HEK293 (cell line): Measurements from ENCODE around the gene G3BP2.

Source experiments
- CTCF ChIA-PET: fragments of 350-600 bp; formaldehyde crosslinking; extraction: SDS; loops from one replicate; lab custom pipeline; 2021; ENCODE audit warnings: antibody characterized with exemption; lab: Yijun Ruan, JAX
- POLR2A ChIA-PET: fragments of 300-600 bp; formaldehyde crosslinking; extraction: SDS; loops from one replicate; lab custom pipeline; 2020; ENCODE audit warnings: antibody characterized with exemption, inconsistent platforms; lab: Yijun Ruan, JAX
- H3K27ac ChIP-seq: fragments of 200-500 bp; sonication (Bioruptor generic); 2 replicates; pipeline ENCODE4 v1.5.1; 2014; ENCODE audit warnings: low read depth, low read length, control low read depth, inconsistent platforms; ENCODE audit errors: extremely low read depth
- H3K36me3 ChIP-seq, 2 experiments: fragments of 200-500 bp in 1 of 2; sonication (Bioruptor generic) in 1 of 2; 1 replicate in 1 of 2; 2 replicates in 1 of 2; pipeline ENCODE4 v1.5.1; 2014 to 2017; ENCODE audit warnings: inconsistent platforms in 2 of 2, low read length in 2 of 2; ENCODE audit not compliant: control insufficient read depth in 2 of 2, insufficient read depth in 1 of 2
- H3K4me1 ChIP-seq: fragments of 200-500 bp; sonication (Bioruptor generic); 2 replicates; pipeline ENCODE4 v1.5.1; 2014; ENCODE audit warnings: mild to moderate bottlenecking, low read length, inconsistent platforms; ENCODE audit not compliant: control insufficient read depth, insufficient read depth
- H3K4me3 ChIP-seq: 2 replicates; pipeline ENCODE4 v1.5.1; 2011; ENCODE audit warnings: low read depth, mild to moderate bottlenecking, control low read depth, low read length, moderate library complexity
- H3K9me3 ChIP-seq: fragments of 200-500 bp; sonication (Bioruptor generic); 2 replicates; pipeline ENCODE4 v1.5.1; 2014; ENCODE audit warnings: low read depth, low read length, inconsistent platforms; ENCODE audit not compliant: control insufficient read depth, insufficient read depth
- GFI1B ChIP-seq: fragments of 450-650 bp; formaldehyde crosslinking; IDR thresholded peaks from 2 replicates; pipeline ENCODE4 v1.5.1; 2016; ENCODE audit warnings: missing biosample characterization, missing genetic modification characterization
- GLI2 ChIP-seq: fragments of 450-650 bp; formaldehyde crosslinking; IDR thresholded peaks from 2 replicates; pipeline ENCODE4; 2017; ENCODE audit warnings: missing biosample characterization, missing genetic modification characterization, low read depth, borderline replicate concordance
- GLIS2 ChIP-seq: fragments of 450-650 bp; formaldehyde crosslinking; IDR thresholded peaks from 2 replicates; pipeline ENCODE4 v1.5.1; 2016; ENCODE audit warnings: missing biosample characterization, missing genetic modification characterization
- KLF1 ChIP-seq: fragments of 450-650 bp; formaldehyde crosslinking; IDR thresholded peaks from 2 replicates; pipeline ENCODE4 v1.5.1; 2016; ENCODE audit warnings: missing biosample characterization, missing genetic modification characterization
- KLF16 ChIP-seq: fragments of 450-650 bp; formaldehyde crosslinking; IDR thresholded peaks from 2 replicates; pipeline ENCODE4 v1.5.1; 2017; ENCODE audit warnings: missing biosample characterization, missing genetic modification characterization
- MZF1 ChIP-seq: fragments of 450-650 bp; formaldehyde crosslinking; IDR thresholded peaks from 2 replicates; pipeline ENCODE4 v1.5.1; 2017; ENCODE audit warnings: missing biosample characterization, missing genetic modification characterization, borderline replicate concordance
- OSR2 ChIP-seq: fragments of 450-650 bp; formaldehyde crosslinking; IDR thresholded peaks from 2 replicates; pipeline ENCODE4 v1.5.1; 2016; ENCODE audit warnings: missing biosample characterization, missing genetic modification characterization
- SCRT1 ChIP-seq: fragments of 450-650 bp; formaldehyde crosslinking; IDR thresholded peaks from 2 replicates; pipeline ENCODE4 v1.5.1; 2016; ENCODE audit warnings: missing biosample characterization, missing genetic modification characterization, borderline replicate concordance
- SP7 ChIP-seq: fragments of 450-650 bp; formaldehyde crosslinking; IDR thresholded peaks from 2 replicates; pipeline ENCODE4 v1.5.1; 2016; ENCODE audit warnings: missing biosample characterization, missing genetic modification characterization
- TCF7L2 ChIP-seq: IDR thresholded peaks from 2 replicates; pipeline ENCODE4 v1.6.1; 2011; ENCODE audit warnings: low read depth, mild to moderate bottlenecking, inconsistent platforms, low read length, moderate library complexity, borderline replicate concordance
- TRIM28 ChIP-seq: IDR thresholded peaks from 2 replicates; pipeline ENCODE4 v1.6.1; 2011; ENCODE audit warnings: low read length, control low read depth, borderline replicate concordance
- WT1 ChIP-seq: fragments of 450-650 bp; formaldehyde crosslinking; IDR thresholded peaks from 2 replicates; pipeline ENCODE4 v1.5.1; 2016; ENCODE audit warnings: missing biosample characterization, missing genetic modification characterization
- YY1 ChIP-seq: fragments of 450-650 bp; formaldehyde crosslinking; IDR thresholded peaks from 2 replicates; pipeline ENCODE4 v1.5.1; 2018; ENCODE audit warnings: missing biosample characterization, missing genetic modification characterization
- ZBTB17 ChIP-seq: fragments of 450-650 bp; formaldehyde crosslinking; IDR thresholded peaks from 2 replicates; pipeline ENCODE4 v1.5.1; 2016; ENCODE audit warnings: missing biosample characterization, missing genetic modification characterization
- ZBTB48 ChIP-seq: fragments of 450-650 bp; formaldehyde crosslinking; IDR thresholded peaks from 2 replicates; pipeline ENCODE4 v1.5.1; 2016; ENCODE audit warnings: missing biosample characterization, missing genetic modification characterization
- ZFHX2 ChIP-seq: fragments of 450-650 bp; formaldehyde crosslinking; conservative IDR thresholded peaks from 2 replicates; pipeline ENCODE4 v1.5.1; 2016; ENCODE audit warnings: missing biosample characterization, missing genetic modification characterization
- ZFP37 ChIP-seq: fragments of 450-650 bp; formaldehyde crosslinking; IDR thresholded peaks from 2 replicates; pipeline ENCODE4 v1.5.1; 2016; ENCODE audit warnings: missing biosample characterization, missing genetic modification characterization
- ZNF10 ChIP-seq: fragments of 450-650 bp; formaldehyde crosslinking; IDR thresholded peaks from 2 replicates; pipeline ENCODE4 v1.5.1; 2017; ENCODE audit warnings: missing biosample characterization, missing genetic modification characterization
- ZNF121 ChIP-seq: fragments of 450-650 bp; formaldehyde crosslinking; IDR thresholded peaks from 2 replicates; pipeline ENCODE4 v1.5.1; 2016; ENCODE audit warnings: missing biosample characterization, missing genetic modification characterization
- ZNF174 ChIP-seq: fragments of 450-650 bp; formaldehyde crosslinking; IDR thresholded peaks from 2 replicates; pipeline ENCODE4 v1.5.0; 2017; ENCODE audit warnings: missing biosample characterization, mild to moderate bottlenecking, missing genetic modification characterization
- ZNF24 ChIP-seq: fragments of 450-650 bp; formaldehyde crosslinking; IDR thresholded peaks from 2 replicates; pipeline ENCODE4 v1.5.1; 2016; ENCODE audit warnings: missing biosample characterization, missing genetic modification characterization
- ZNF311 ChIP-seq: fragments of 450-650 bp; formaldehyde crosslinking; IDR thresholded peaks from 2 replicates; pipeline ENCODE4 v1.5.1; 2017; ENCODE audit warnings: missing biosample characterization, missing genetic modification characterization, borderline replicate concordance
- ZNF335 ChIP-seq: fragments of 450-650 bp; formaldehyde crosslinking; conservative IDR thresholded peaks from 2 replicates; pipeline ENCODE4 v1.5.1; 2016; ENCODE audit warnings: missing biosample characterization, missing genetic modification characterization
- ZNF341 ChIP-seq: fragments of 450-650 bp; formaldehyde crosslinking; IDR thresholded peaks from 2 replicates; pipeline ENCODE4; 2016; ENCODE audit warnings: low read depth, missing biosample characterization, missing genetic modification characterization
- ZNF366 ChIP-seq: fragments of 450-650 bp; formaldehyde crosslinking; conservative IDR thresholded peaks from 2 replicates; pipeline ENCODE4 v1.5.1; 2016; ENCODE audit warnings: missing biosample characterization, missing genetic modification characterization
- ZNF391 ChIP-seq: fragments of 450-650 bp; formaldehyde crosslinking; IDR thresholded peaks from 2 replicates; pipeline ENCODE4 v1.5.1; 2016; ENCODE audit warnings: low read depth, missing biosample characterization, missing genetic modification characterization, borderline replicate concordance
- ZNF558 ChIP-seq: fragments of 450-650 bp; formaldehyde crosslinking; IDR thresholded peaks from 2 replicates; pipeline ENCODE4 v1.5.1; 2016; ENCODE audit warnings: missing biosample characterization, missing genetic modification characterization
- ZNF610 ChIP-seq: fragments of 450-650 bp; formaldehyde crosslinking; IDR thresholded peaks from 2 replicates; pipeline ENCODE4 v1.5.1; 2016; ENCODE audit warnings: missing biosample characterization, missing genetic modification characterization, borderline replicate concordance
- ZNF629 ChIP-seq: fragments of 450-650 bp; formaldehyde crosslinking; IDR thresholded peaks from 2 replicates; pipeline ENCODE4 v1.5.1; 2017; ENCODE audit warnings: missing biosample characterization, missing genetic modification characterization
- ZXDB ChIP-seq: fragments of 450-650 bp; formaldehyde crosslinking; IDR thresholded peaks from 2 replicates; pipeline ENCODE4 v1.5.1; 2016; ENCODE audit warnings: missing biosample characterization, missing genetic modification characterization
- TF ChIP-seq, protein P1 (sequence below): fragments of 450-650 bp; formaldehyde crosslinking; conservative IDR thresholded peaks from 2 replicates; pipeline ENCODE4 v1.5.1; 2016; ENCODE audit warnings: low read depth, missing biosample characterization, missing genetic modification characterization

Gene G3BP2

DNA sequence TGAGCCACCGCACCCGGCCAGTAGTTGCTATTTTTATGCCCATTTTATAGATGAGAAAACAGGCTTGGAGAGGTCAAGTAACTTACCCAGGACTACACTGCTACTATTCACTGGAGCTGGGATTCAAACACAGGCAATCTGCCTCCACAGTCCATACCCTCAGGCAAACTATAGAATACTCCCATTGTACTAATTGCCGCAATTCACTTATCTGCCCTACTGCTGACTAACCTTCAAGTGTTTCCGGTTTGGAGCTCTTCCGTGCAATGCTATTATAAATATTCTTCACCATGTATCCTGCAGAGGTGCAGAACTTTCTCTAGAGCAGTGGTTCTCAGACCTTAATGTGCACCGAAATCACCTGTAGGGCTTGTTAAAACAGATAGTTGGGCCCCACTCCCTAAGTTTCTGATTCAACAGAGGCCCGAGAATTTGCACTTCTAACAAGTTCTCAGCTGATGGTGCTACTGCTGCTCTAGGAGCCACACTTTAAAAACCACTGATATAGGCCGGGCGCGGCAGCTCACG, 1.9 kb upstream of the G3BP2 start:
- POLR2A ChIA-PET, result interaction anchor here (0.8 kb wide), 1 partner anchor 46 kb away, joined by 5 read pairs; no protein-coding TSS in a partner anchor
- H3K9me3 ChIP-seq, result no peaks in the 10 kb centered on the region
- peaks cover 10% of the 10 kb centered on the region; the same call in 1 of the 2 replicates for H3K4me1 ChIP-seq
- H3K36me3 ChIP-seq, result no peaks in the 10 kb centered on the region
- CTCF ChIA-PET, result interaction anchor here (0.6 to 1.1 kb wide), 3 partner anchors 20 to 49 kb away, joined by 3 to 5 read pairs (median 4); partner anchors contain the start of gene USO1
- no peak overlapping the region for H3K4me3 ChIP-seq
- TF ChIP-seq ZNF311 (tag by site-specific recombination) (no peak), ZXDB (tag by site-specific recombination) (no peak), TRIM28 (peak; percentile 90), SCRT1 (tag by site-specific recombination) (no peak), WT1 (tag by site-specific recombination) (peak; percentile 68), OSR2 (tag by site-specific recombination) (peak; percentile 72), GFI1B (tag by site-specific recombination) (no peak), ZNF24 (no peak), TCF7L2 (0 out of 2 replicates have a peak, but pooled peaks have one; percentile 26), ZNF629 (tag by site-specific recombination) (no peak)
- TF ChIP-seq, all 188 proteins: peak for 4
- H3K27ac ChIP-seq, result no peak overlapping the region

DNA sequence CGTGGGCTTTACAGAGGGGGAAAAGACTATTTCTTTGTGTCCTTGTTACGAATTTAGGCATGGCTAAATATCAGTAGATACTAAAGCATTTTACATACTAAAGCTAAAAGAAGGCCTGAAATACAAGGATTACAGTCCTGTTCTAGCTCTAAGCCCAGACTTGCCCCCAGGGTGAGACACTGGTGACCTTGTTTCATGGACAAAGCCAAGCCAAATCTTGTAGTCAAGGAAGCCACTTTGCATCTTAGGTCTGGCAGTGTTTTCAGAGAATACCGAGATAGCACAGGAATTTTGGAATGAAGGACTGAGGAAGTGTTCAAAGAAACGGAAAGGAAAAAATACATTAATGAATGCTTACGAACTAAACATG, 733 bp upstream of the G3BP2 start:
- peak overlapping the region; percentile 45 for H3K4me3 ChIP-seq
- ChIA-PET POLR2A (interaction anchor here (0.9 to 5.5 kb wide), 2 partner anchors 9 to 50 kb away, joined by 3 to 44 read pairs; partner anchors contain the start of gene USO1), CTCF (interaction anchor here (0.7 to 1.5 kb wide), 2 partner anchors 10 to 50 kb away, joined by 3 to 9 read pairs; partner anchors contain the start of gene USO1)
- peak overlapping the region; percentile 94 for H3K27ac ChIP-seq
- H3K36me3 ChIP-seq, result no peaks in the 10 kb centered on the region
- H3K4me1 ChIP-seq, result peaks cover 10% of the 10 kb centered on the region
- TF ChIP-seq ZBTB48 (tag by site-specific recombination), result no peak
- no peak for TF ChIP-seq ZBTB17
- TF ChIP-seq ZNF341 (tag by site-specific recombination), result no peak
- 0 out of 2 replicates have a peak, but pooled peaks have one; percentile 7 for TF ChIP-seq ZNF366 (tag by site-specific recombination)
- TF ChIP-seq ZNF174 (tag by site-specific recombination), result no peak
- 0 out of 2 replicates have a peak, but pooled peaks have one; percentile 0 for TF ChIP-seq ZFP37
- no peak for TF ChIP-seq TRIM28
- TF ChIP-seq ZNF558, result no peak
- TF ChIP-seq KLF1, result no peak
- H3K9me3 ChIP-seq, result no peaks in the 10 kb centered on the region

DNA sequence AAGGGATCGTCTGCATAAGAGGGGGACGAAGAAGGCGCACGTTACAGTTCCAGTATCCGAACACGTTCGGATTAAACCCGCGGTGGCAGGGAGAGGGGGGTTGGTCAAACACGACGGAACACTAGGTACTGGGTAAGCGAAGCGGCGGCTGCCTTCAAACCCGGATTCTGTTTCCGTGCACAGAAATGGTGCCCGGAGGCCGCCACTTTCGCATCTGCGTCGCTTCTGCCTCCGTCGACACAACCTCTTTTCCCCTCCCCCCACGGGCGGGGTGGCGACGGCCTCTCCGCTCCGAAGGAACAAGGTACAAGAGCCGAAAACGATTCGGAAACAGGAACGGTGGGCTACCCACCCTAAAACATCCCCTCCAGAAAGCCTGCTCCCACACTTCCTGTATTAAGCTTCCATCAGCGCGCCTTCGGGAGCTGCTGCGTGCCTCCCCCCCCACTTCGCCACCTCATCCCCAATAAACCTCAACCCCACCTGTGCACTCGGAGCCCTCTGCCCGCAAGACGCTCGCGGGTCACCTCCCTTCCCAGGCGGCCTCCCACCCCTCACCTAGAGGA, 667 bp downstream of the G3BP2 start:
- ChIA-PET CTCF (no interaction called here), POLR2A (interaction anchor here (1.7 to 5.5 kb wide), 2 partner anchors 42 to 52 kb away, joined by 7 to 44 read pairs; partner anchors contain the start of genes CDKL2 and USO1)
- no peaks in the 10 kb centered on the region for H3K9me3 ChIP-seq
- H3K27ac ChIP-seq, result peak overlapping the region; percentile 94
- H3K36me3 ChIP-seq, result no peaks in the 10 kb centered on the region
- peaks cover 10% of the 10 kb centered on the region for H3K4me1 ChIP-seq
- peak overlapping the region; percentile 95 for H3K4me3 ChIP-seq
- no peak for TF ChIP-seq ZNF610 (tag by site-specific recombination)
- no peak for TF ChIP-seq SP7
- no peak for TF ChIP-seq KLF16 (tag by site-specific recombination)
- no peak for TF ChIP-seq GLI2 (tag by site-specific recombination)
- peak; percentile 45 for TF ChIP-seq ZNF335 (tag by site-specific recombination)
- TF ChIP-seq ZNF121 (tag by site-specific recombination), result no peak
- TF ChIP-seq MZF1, result no peak
- TF ChIP-seq ZFHX2 (tag by site-specific recombination), result no peak
- TF ChIP-seq YY1 (tag by site-specific recombination), result no peak
- TF ChIP-seq, protein P1, sequence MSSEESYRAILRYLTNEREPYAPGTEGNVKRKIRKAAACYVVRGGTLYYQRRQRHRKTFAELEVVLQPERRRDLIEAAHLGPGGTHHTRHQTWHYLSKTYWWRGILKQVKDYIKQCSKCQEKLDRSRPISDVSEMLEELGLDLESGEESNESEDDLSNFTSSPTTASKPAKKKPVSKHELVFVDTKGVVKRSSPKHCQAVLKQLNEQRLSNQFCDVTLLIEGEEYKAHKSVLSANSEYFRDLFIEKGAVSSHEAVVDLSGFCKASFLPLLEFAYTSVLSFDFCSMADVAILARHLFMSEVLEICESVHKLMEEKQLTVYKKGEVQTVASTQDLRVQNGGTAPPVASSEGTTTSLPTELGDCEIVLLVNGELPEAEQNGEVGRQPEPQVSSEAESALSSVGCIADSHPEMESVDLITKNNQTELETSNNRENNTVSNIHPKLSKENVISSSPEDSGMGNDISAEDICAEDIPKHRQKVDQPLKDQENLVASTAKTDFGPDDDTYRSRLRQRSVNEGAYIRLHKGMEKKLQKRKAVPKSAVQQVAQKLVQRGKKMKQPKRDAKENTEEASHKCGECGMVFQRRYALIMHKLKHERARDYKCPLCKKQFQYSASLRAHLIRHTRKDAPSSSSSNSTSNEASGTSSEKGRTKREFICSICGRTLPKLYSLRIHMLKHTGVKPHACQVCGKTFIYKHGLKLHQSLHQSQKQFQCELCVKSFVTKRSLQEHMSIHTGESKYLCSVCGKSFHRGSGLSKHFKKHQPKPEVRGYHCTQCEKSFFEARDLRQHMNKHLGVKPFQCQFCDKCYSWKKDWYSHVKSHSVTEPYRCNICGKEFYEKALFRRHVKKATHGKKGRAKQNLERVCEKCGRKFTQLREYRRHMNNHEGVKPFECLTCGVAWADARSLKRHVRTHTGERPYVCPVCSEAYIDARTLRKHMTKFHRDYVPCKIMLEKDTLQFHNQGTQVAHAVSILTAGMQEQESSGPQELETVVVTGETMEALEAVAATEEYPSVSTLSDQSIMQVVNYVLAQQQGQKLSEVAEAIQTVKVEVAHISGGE (tag by site-specific recombination), result peak; percentile 90
- TF ChIP-seq ZNF10, result no peak
- 0 out of 2 replicates have a peak, but pooled peaks have one; percentile 5 for TF ChIP-seq OSR2 (tag by site-specific recombination)
- 0 out of 2 replicates have a peak, but pooled peaks have one; percentile 47 for TF ChIP-seq ZNF391 (tag by site-specific recombination)
- peak; percentile 64; the same call in 1 of the 2 replicates for TF ChIP-seq GLIS2 (tag by site-specific recombination)
